ENCODE results near the gene HOMER2. TPM values are rescaled to one million over a fixed set of nuclear protein-coding genes. Genes with fewer than 3 reads are reported as not detected.

HOMER2 gene
- total RNA-seq, 1 donor from 2014 or later, result 48.8 TPM

GRCh38 chr15:82950746-82951370, 1.7 kb downstream of the HOMER2 start:
- no peak for DNase-seq (ENCODE audit: low read depth)
- TF ChIP-seq CTCF (conservative IDR thresholded peaks at IDR 0.05; ENCODE audit: low read depth, low read length), result no peak
- H3K4me3 ChIP-seq (ENCODE audit: low read depth, low read length), result peak overlapping the region; percentile 81

- no peak for DNase-seq (ENCODE audit: low read depth)
- TF ChIP-seq CTCF (conservative IDR thresholded peaks at IDR 0.05; ENCODE audit: low read depth, low read length), result no peak
- H3K4me3 ChIP-seq (ENCODE audit: low read depth, low read length), result no peak overlapping the region
Measured at GRCh38 chr15:82950295-82950694, 2.2 kb downstream of the HOMER2 start.

- DNase-seq (ENCODE audit: low read depth), result no peak
- no peak overlapping the region for H3K4me3 ChIP-seq (ENCODE audit: low read depth, low read length)
- TF ChIP-seq CTCF (conservative IDR thresholded peaks at IDR 0.05; ENCODE audit: low read depth, low read length), result no peak
Measured at GRCh38 chr15:82946155-82946701, 6.3 kb downstream of the HOMER2 start.

- no peak for DNase-seq (ENCODE audit: low read depth)
Measured at GRCh38 chr15:82945326-82945725, 7.2 kb downstream of the HOMER2 start.

GRCh38 chr15:82944821-82945220, 7.7 kb downstream of the HOMER2 start:
- no peak overlapping the region for H3K4me3 ChIP-seq (ENCODE audit: low read depth, low read length)
- TF ChIP-seq CTCF (conservative IDR thresholded peaks at IDR 0.05; ENCODE audit: low read depth, low read length), result no peak
- DNase-seq (ENCODE audit: low read depth), result peak; percentile 98

More at GRCh38 chr15:82945326-82945725, 7.2 kb downstream of the HOMER2 start:
- TF ChIP-seq CTCF (conservative IDR thresholded peaks at IDR 0.05; ENCODE audit: low read depth, low read length), result no peak
- H3K4me3 ChIP-seq (ENCODE audit: low read depth, low read length), result no peak overlapping the region

- no peak for TF ChIP-seq CTCF (conservative IDR thresholded peaks at IDR 0.05; ENCODE audit: low read depth, low read length)
- no peak overlapping the region for H3K4me3 ChIP-seq (ENCODE audit: low read depth, low read length)
- no peak for DNase-seq (ENCODE audit: low read depth)
Measured at GRCh38 chr15:82944056-82944455, 8.5 kb downstream of the HOMER2 start.

- no peak for TF ChIP-seq CTCF (conservative IDR thresholded peaks at IDR 0.05; ENCODE audit: low read depth, low read length)
- DNase-seq (ENCODE audit: low read depth), result no peak
Measured at GRCh38 chr15:82943176-82943575, 9.3 kb downstream of the HOMER2 start.

More at GRCh38 chr15:82943176-82943575, 9.3 kb downstream of the HOMER2 start:
- no peak overlapping the region for H3K4me3 ChIP-seq (ENCODE audit: low read depth, low read length)
